NOMO-1 treated with dmso at 0.1 percent for 144 hours (cell line): ENCODE results near the gene INSC.

Experiments
- DNase-seq: peaks from one replicate; lab custom pipeline; 2025; ENCODE audit not compliant: unreplicated experiment; lab: John Stamatoyannopoulos, UW

The INSC gene

DNA sequence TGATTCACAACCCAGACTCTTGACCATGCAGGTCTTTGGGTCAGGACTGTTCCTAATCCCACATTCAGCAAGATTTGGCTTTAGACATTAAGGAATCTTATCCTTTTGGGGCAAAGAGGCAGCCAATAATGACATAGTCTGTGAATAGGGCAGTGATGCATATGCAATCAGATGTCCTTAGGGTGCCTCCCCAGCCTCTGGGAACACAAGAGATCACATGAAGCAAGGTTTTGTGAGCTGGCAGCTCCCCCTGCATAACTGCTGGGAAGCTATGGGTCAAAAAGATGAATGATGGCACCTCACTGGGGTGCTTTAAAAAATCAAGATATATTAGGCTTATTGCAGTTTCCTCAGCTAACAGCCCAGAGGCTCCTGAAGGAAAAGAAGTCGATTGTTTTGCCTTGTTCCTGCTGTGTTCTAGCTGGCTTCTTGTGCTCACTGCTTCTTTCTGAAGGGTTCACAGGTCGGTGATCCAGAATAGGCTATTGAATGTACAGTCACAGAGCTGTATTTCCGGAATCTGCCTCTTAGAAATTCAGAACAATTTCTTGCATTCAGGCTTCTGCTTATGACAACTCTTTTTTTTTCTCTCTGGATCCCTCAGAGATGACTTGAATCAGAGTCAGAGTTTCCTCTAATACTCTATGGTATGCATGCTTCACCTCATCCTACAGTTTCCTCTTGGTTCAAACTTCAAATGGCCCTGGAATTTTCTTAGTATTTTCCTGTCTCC is 31.7 kb downstream of the INSC start:
- no peak for DNase-seq

DNA sequence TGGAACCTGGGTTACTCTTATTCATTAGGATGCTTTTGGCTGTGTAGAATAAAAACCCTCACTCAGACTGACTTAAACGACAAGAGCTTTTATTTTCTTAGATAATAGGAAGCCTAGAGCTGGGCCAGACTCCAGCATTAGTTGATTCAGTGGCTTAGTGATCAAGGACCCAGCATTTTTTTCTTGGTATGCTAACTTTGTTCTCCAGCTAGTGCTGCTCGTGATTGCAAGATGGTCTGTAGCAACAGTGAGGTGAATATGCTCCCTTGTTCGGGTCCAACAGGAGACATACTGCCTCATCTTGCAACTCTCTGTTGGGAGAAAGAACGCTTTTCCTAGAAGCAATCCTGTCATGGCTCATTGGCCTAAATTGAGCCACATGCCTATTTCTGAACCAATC is 33.4 kb downstream of the INSC start:
- DNase-seq = no peak

DNA sequence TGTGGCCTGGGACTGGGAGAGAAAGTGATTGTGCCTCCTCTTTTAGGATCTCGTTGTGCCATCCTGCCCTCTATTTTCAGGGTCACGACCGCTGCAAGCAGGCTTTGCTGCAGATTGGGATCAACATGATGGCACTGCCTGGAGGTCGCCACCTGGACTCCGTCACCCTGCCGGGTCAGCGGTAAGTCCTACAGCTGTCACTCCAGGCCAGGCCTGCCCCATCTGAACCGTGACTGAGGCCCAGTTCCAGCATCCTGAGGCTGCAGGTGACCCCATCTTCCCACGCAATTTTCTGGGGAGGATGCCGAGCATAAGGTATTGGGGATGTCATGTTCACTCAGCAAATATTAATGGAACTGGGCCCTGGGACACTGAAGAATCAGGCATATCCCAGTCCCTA is 34.3 kb downstream of the INSC start:
- DNase-seq = no peak

DNA sequence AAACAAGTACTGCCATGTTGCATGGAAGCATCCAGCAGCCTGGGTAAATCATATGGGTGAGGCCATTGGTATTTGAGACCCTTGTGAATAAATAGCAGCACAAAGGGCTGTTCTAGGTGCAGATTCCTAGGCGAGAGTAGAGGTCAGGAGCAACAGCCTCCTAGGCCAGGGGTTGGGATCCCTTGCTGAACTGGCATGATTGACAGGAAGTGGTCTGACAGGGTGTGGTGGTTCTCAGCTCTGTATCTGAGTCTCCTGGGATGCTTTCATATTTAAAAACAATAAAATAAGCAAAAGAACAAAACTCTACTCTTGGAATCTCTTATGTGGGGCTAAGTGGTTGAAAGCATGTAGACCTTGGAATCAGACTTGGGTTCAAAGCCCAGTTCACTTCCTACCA is 35.8 kb downstream of the INSC start:
- DNase-seq = no peak

DNA sequence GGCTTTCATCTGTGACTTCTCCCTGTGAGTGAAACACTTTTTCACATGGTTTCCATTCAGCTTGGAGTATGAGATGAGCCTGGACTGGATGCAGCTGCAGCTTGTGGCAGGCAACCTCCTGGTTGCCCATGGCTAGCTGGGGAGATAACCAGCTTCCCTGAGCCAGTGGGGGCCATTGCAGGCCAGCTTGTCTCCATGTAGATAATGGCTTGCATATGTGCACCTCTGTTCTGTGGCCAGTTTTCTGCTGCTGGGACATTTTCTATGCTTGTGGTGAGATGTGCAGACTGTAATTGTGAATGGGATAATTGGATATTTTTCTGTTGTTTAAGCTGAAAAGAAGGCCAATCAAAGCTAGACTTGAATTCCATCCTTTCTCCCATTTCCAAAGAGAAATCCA is 38.5 kb downstream of the INSC start:
- no peak for DNase-seq

DNA sequence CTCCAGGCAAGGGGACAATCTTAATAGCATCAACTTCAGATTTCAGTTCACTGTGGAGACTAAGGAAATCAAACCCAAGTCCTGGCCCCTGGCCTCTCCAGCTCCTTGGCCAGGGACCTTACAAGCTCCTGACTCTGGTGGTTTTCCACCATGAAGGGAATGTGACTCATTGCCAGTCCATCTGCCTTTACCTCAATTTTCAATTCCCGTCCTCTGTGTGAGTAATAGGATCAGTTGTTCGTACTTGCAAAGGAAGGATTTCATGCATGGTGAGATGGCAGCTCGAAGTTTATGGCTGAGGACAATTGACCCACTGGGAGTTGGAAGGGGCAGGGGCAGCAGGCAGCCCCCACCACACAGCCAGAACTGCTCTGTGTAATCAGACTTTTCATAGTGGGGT is 42.5 kb downstream of the INSC start:
- no peak for DNase-seq

DNA sequence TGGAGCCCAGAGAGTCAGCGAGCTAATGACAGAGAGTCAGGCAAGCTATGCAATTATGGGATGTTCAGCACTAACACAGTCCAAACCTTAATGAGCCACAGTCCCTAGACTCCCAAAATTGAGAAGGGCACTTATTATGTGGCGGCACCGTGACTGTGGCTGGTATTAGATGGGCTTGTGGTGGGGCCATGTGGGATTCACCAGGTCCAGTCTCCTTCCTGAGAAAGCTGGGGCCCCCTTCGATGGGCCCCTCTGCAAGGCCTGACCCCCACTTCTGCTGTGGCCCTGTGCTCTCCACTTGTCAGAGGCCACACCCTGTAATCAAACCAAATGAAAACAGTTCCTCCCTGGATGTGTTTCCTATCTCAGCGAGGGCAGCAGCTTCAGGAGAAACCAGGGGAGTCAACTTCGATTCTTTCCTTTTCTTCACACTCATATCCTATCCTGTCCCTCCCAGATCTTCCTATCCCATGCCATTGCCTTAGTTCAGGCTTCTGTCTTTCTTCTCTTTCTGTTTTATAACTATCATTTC is 42.9 kb downstream of the INSC start:
- no peak for DNase-seq

DNA sequence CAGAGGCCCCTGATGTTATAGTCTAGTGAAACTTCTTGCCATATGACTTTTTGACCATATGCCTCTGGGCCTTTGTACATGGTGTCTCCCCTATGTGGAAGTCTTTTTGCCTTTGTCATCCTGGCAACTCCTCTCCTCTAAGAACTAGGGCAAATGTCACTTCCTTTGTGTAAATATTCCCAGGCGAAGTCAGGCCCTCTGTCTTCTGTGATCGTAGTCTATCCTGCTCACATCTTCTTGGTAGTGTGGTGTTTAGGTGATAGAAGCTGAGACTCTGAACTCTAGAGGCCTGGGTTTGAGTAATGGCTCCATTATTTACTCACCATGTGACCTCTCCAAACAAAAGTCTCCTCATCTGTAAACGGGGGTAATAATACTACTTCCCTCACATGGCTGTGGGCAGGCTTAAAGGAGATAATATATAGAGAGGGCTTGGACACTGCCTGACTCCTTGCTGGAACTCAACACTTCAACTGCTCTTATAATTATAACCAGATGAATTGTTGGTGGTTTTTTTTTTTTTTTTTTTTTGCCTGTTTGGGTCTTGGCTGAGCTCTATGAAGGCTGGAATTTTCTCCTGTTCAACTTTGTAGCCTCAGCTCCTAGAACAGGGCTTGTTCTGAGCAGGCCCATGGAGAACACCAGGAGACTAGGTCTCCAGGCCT is 43.8 kb downstream of the INSC start:
- no peak for DNase-seq

DNA sequence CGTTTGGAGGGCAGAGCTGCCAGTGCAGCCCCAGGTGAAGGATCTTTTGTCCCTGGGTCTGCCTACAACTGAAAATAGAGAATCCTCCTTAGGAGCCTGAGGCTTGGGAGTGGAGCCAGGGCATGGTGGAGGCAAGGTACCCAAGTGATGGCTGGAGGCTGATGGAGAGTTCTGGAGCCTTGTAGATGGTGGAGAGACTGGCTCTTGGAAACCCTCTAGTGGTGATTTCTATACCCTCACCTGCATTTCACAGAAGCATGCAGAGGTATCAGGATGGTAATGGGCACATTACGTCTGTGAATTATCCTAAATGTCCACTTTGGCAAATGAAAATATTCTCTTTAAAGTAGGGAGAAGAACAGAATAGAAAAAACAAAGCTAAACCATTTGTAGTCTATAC is 44.4 kb downstream of the INSC start:
- DNase-seq = no peak

DNA sequence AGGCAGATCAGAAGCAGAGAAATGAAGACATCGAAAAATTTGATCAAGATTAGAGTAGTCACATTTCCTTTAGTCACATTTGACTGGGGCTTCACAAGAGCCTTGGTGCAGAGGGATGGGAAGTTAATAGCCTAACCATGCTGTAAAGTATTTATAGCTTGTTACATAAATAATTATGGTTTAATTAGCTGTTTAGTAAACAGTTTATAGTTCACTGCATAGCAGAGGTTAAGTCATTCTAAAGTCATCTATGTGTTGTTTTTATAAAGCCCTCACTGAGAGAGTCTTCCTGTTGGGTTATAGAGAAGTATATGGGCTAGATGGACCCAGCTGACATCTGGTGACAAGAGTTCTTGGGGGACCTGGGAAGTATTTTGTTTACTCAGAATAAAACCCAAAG is 47.1 kb downstream of the INSC start:
- DNase-seq = no peak

DNA sequence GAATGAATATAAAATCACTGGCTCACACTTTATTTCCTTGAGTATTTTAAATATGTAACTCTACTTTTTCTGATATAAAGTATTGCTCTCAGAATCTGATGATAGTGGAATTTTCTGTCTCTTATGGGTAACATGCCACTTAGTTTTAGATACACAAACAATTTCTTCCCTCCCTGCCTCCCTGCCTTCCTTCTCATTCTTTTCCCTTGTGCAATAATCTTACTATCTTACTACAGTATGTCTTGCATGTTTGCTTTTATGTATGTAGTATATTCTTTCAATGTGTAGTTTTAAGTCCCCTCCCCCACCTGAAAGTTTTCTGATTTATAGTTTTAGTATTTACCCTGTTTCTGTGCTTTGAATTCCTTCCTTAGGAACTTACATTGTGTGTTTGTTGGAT is 48.4 kb downstream of the INSC start:
- DNase-seq = no peak

DNA sequence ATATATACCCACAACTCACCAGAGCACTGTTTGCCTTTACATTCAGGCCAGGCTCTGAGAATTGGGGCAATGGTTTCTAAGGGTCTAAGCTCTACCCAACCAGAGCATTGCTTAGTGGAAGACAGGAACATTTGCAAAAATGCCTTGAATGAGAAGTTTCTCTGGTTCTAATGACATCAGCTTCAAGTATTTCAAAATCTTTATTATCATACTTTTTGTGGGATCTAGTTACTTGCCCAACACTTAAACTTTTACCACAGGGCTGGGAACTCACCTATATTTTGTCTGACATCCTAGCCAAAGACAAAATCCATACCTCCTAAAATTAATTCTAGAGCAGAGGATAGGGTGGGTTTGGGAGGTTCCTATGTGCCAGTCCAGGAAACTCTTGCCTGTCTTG is 51.5 kb downstream of the INSC start:
- no peak for DNase-seq

DNA sequence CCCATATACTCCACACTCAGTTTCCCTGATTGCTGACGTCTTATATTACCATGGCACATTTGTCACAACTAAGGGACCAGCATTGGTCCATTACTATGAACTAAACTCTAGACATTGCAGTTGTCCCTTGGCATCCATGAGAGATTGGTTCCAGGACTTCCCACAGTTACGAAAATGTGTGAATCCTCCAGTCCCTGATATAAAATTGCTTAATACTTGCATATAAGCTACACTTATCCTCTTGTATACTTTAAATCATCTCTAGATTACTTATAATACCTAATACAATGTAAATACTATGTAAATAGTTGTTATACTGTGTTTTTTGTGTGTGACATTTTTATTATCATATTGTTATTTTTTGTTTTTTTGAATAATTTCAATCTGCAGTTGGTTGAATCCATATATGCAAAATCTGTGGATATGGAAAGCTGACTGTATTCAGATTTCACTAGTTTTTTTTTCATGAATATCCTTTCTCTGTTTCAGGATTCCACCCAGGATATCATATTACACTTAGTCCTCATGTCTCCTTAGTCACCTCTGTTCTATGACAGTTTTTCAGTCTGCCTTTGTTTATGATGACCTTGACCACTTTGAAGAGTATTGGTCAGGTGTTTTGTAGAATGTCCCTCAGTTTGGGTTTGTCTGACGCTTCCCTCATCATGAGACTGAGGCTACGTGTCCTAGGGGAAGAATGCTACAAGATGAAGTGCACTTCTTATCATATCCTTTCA is 55.3 kb downstream of the INSC start:
- DNase-seq = no peak

DNA sequence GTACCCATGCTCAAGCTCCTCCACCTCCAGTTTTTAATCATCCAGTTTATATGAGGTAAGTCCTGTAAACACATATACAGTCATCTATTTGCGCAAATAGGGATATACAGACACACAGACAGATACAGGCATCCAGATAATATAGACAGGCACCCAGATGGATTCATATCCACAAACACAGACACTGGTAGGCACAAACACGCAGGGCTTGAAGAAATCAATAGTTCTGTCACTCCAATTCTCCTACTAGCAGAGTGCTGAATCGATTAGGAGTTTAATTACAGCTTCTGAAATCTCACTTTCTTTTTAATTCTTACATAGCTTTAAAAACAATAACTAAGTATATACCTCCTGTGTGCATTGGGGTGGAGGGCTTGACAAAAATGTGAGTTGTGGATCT is 56.0 kb downstream of the INSC start:
- no peak for DNase-seq

DNA sequence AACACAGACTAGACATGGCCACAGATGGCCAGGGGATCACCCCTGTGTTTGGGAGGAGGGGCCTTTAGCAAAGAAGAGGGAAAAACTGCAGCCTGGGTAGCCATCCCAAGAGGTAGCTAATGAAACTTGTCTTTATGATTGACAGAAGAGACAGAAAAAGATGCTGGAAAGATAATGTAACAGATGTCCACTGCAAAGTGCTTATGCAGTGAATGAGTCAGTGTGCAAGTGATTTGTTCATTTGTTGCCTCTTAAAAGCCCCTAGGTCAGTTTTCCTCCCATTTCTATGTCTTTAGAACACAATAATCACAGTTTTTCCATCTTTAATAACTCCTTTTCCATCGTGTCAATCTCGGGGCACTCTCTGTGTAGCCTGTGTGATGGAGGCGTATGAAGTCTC is 57.2 kb downstream of the INSC start:
- no peak for DNase-seq

DNA sequence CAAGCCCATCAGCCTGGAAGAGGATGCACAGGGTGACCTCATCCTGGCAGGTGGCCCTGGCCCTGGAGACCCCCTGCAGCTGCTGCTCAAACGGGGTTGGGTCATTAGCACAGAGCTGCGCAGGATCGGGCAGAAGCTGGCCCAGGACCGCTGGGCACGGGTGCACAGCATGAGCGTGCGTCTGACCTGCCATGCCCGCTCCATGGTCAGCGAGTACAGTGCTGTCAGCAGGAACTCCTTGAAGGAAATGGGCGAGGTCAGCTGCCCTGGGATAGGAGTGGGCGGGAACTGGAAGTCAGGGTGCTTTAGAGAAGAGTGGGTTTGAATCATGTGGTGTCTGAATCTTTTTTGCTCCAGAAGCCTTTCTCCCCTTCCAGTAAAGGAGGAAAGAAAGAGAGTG is 61.1 kb downstream of the INSC start:
- no peak for DNase-seq

DNA sequence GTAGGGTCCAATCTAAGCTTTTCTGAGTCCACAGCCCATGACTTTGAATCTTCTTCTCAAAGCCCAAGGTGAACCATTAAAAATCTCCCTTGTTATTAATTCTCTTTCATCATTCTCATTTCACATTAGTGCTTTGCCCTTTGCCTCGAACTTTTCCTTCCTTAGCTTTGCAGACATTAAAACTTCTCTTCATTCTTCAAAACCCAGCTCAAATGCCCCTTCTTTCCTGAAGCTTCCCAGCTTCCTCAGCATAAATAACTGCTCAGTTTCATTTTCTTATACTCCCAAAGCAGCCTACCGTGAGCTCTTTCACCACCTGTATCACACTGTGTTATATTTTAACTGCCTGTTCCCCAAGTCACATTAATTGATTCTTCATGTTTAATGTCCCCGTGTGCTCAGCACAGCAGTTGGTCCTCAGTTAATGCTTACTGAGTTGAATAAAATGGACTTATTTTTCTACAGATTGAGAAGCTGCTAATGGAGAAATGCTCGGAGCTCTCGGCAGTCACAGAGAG is 62.0 kb downstream of the INSC start:
- no peak for DNase-seq

DNA sequence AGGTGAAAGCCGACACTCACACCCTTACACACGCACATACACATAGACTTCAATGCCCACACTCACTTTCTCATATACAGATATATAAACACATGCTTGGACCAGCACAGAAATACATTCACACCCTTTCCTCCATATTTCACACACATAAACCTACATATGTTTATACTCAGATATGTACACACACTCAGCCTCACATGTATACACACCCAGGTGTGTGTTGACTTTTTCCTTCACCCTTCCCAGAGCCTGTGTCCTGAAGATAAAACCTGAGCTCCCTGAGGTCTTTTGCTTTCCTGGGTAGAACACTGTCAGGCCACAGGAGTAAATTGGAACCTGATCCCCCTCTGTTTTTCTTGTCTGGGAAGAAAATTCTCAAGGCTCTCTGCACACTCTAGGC is 62.8 kb downstream of the INSC start:
- DNase-seq = no peak

DNA sequence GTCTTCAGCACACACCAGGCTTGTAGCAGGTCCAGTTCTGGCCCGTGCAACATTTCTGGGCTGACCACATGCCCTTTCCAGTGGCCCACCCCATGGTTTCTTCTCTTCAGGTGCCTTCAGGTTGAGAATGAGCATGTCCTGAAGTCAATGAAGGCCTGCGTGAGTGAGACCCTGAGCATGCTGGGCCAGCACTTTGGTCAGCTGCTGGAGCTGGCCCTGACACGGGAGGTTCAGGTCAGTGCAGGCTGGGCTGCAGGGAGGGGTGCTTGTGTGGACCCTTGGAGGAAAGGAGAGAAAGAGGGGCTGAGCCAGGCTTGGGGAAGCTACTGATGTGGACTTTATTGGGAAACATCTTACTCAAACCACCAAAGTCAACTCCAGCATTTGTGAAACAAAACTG is 63.5 kb downstream of the INSC start:
- no peak for DNase-seq

DNA sequence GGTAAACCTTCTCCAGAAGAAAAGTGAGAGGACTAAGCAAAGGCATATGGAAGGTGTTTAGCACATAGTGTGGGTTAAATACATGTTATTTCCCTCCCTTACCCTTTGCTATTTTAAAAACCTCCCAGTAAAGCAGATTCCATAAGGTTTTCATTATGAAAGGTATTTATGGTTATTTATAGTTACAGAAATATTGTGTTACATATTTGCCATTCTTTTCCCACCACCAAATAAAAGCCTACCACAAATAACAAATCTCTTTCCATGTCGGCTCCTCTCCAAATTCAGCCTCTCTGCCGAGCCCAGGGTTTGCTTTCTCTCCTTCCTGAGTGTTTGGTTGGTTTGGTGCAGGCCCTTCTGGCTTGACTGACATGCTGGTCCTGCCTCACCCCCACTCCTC is 64.4 kb downstream of the INSC start:
- DNase-seq = no peak

DNA sequence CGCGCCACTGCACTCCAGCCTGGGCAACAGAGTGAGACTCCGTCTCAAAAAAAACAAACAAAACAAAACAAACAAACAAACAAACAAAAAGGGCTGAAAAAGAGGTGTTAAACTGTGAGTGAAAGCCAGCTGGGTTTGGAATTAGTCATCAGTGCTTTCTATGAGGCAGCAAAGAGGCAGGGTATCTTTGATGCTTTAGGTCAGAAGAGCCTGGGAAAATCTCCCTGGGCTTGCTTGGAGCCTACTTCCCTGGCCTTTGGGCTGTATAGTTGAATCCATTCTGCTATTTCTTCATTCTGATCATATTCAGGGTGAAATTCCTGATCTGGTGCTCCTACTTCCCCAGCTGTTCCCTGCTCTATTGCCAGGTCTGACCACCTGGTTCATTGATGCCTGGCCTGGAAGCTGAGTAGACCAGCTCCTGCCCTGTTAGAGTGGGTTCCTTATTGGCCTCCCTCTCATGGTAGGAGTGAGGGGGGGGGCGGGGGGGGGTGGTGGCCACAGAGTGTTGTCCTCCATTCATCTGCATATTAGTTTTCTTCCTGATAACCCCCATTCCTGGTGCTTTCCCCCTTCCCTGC is 65.6 kb downstream of the INSC start:
- no peak for DNase-seq

DNA sequence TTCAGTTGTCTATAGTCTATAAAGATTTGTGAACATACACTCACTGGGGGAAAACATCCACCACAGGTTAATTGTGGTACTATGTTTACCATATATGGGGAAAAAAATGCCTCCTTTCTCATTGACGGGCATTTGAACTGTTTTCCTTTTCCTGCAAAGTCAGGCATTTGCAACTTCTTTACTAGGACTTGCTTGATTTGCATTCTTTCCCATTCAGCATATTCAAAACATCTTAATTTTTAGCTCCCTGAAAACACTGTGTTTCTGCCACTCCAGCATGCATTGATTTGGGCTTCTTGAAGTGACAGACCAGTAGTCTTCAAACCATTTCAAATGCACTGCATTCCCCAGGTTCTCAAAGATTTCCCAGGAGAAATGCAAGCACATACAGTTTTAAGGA is 67.6 kb downstream of the INSC start:
- DNase-seq = no peak
